H1 (cell line): ENCODE data around the gene RGS14. TPM values are rescaled to one million over a fixed set of nuclear protein-coding genes. Genes with fewer than 3 reads are reported as not detected.

Source experiments
- CTCF ChIA-PET: fragments of 300-600 bp; sonication (Branson Sonifier 250); formaldehyde crosslinking; loops from one replicate; lab custom pipeline; 2021; ENCODE audit not compliant: partially characterized antibody; lab: Charles Lee
- POLR2A ChIA-PET: fragments of 300-600 bp; sonication (Branson Sonifier 250); formaldehyde crosslinking; loops from one replicate; lab custom pipeline; 2021; ENCODE audit warnings: inconsistent platforms; ENCODE audit not compliant: partially characterized antibody; lab: Charles Lee
- DNase-seq, 2 experiments: peaks; one replicate each; pipeline versions ENCODE4 v3.0.0 to v3.0.0-alpha.2; 2010 to 2022; ENCODE audit warnings: low spot score in 2 of 2, low read depth in 1 of 2, mixed read lengths in 1 of 2
- FAIRE-seq: peaks from 2 replicates; lab custom pipeline; 2011; peaks lifted over from hg19 to GRCh38; lab: Jason Lieb, UNC
- H2AFZ ChIP-seq: 2 replicates; pipeline ENCODE4 v1.8.1; 2012; ENCODE audit warnings: low read length, inconsistent platforms
- H2AK5ac ChIP-seq: 2 replicates; pipeline ENCODE4 v1.6.1; 2013; ENCODE audit warnings: low read depth, low read length
- H2BK120ac ChIP-seq: replicated peaks from 2 replicates; pipeline ENCODE3; 2013; ENCODE audit warnings: low read depth, low read length, inconsistent platforms
- H2BK12ac ChIP-seq: 2 replicates; pipeline ENCODE4 v1.6.1; 2013; ENCODE audit warnings: low read depth, low read length
- H2BK15ac ChIP-seq: 2 replicates; pipeline ENCODE4 v1.6.1; 2013; ENCODE audit warnings: low read length
- H2BK20ac ChIP-seq: 2 replicates; pipeline ENCODE4 v1.6.1; 2013; ENCODE audit warnings: low read length
- H2BK5ac ChIP-seq: 2 replicates; pipeline ENCODE4 v1.6.1; 2013; ENCODE audit warnings: low read depth, low read length
- H3K14ac ChIP-seq: 2 replicates; pipeline ENCODE4 v1.6.1; 2013; ENCODE audit warnings: inconsistent platforms; ENCODE audit not compliant: insufficient read length
- H3K18ac ChIP-seq: 2 replicates; pipeline ENCODE4 v1.6.1; 2013; ENCODE audit warnings: low read length; ENCODE audit errors: extremely low read depth
- H3K23ac ChIP-seq: 2 replicates; pipeline ENCODE4 v1.6.1; 2013; ENCODE audit warnings: inconsistent platforms; ENCODE audit not compliant: insufficient read length
- H3K23me2 ChIP-seq: 2 replicates; pipeline ENCODE4 v1.6.1; 2013; ENCODE audit warnings: low read depth, low read length
- H3K27ac ChIP-seq: 2 replicates; pipeline ENCODE4 v1.6.1; 2011; ENCODE audit warnings: low read depth, low read length, inconsistent platforms
- H3K27me3 ChIP-seq, 4 experiments: replicated peaks in 1 of 4; 1 replicate in 1 of 4; 2 replicates in 3 of 4; pipeline versions ENCODE4 v1.6.1 to v1.8.1; 2011 to 2013; ENCODE audit warnings: low read length in 3 of 4, mild to moderate bottlenecking in 3 of 4, inconsistent platforms in 2 of 4, mixed read lengths in 2 of 4, moderate library complexity in 1 of 4; ENCODE audit not compliant: control insufficient read depth in 3 of 4, insufficient read depth in 3 of 4; ENCODE audit errors: extremely low read depth in 1 of 4
- H3K36me3 ChIP-seq, 4 experiments: 2 replicates each; pipeline versions ENCODE4 v1.6.1 to v1.8.1; 2011 to 2013; ENCODE audit warnings: mild to moderate bottlenecking in 4 of 4, low read length in 3 of 4, moderate library complexity in 2 of 4, control low read depth in 1 of 4, inconsistent platforms in 1 of 4; ENCODE audit not compliant: insufficient read depth in 4 of 4, control insufficient read depth in 2 of 4
- H3K4ac ChIP-seq: replicated peaks from 2 replicates; pipeline ENCODE3; 2013; ENCODE audit warnings: low read length, low read depth, mixed read lengths, inconsistent platforms; ENCODE audit not compliant: insufficient read length
- H3K4me1 ChIP-seq, 4 experiments: replicated peaks in 1 of 4; 1 replicate in 1 of 4; 2 replicates in 3 of 4; pipeline versions ENCODE4 v1.6.1 to v1.8.1; 2011 to 2013; ENCODE audit warnings: low read length in 3 of 4, inconsistent platforms in 2 of 4, mixed read lengths in 1 of 4; ENCODE audit not compliant: insufficient read depth in 4 of 4, control insufficient read depth in 3 of 4
- H3K4me2 ChIP-seq, 2 experiments: 2 replicates each; pipeline versions ENCODE4 v1.6.1 to v1.8.1; 2011 to 2013; ENCODE audit warnings: low read depth in 2 of 2, low read length in 2 of 2, control low read depth in 1 of 2, inconsistent platforms in 1 of 2, mild to moderate bottlenecking in 1 of 2; ENCODE audit not compliant: insufficient read depth in 1 of 2
- H3K4me3 ChIP-seq, 4 experiments: fragments of 200-600, 300-600 bp in 1 of 4; sonication (generic), shearing (Covaris generic), sonication (Bioruptor Twin) in 1 of 4; 2 replicates each; pipeline versions ENCODE4 v1.5.1 to v1.8.1; 2011 to 2016; ENCODE audit warnings: low read length in 4 of 4, low read depth in 3 of 4, control low read depth in 2 of 4, inconsistent platforms in 2 of 4, mild to moderate bottlenecking in 2 of 4, mixed read lengths in 1 of 4, moderate library complexity in 1 of 4; ENCODE audit not compliant: insufficient read depth in 2 of 4; ENCODE audit errors: extremely low read depth in 1 of 4
- H3K56ac ChIP-seq: replicated peaks from 2 replicates; pipeline ENCODE3; 2013; ENCODE audit warnings: low read depth, mild to moderate bottlenecking, mixed read lengths, low read length, inconsistent platforms; ENCODE audit not compliant: insufficient read length
- H3K79me1 ChIP-seq: 2 replicates; pipeline ENCODE4 v1.6.1; 2013; ENCODE audit warnings: low read depth, low read length, control low read depth
- H3K79me2 ChIP-seq, 2 experiments: 2 replicates each; pipeline versions ENCODE4 v1.6.1 to v1.8.1; 2012 to 2013; ENCODE audit warnings: low read length in 2 of 2, mild to moderate bottlenecking in 2 of 2, inconsistent platforms in 1 of 2; ENCODE audit not compliant: insufficient read depth in 2 of 2, control insufficient read depth in 1 of 2
- H3K9ac ChIP-seq, 4 experiments: replicated peaks in 1 of 4; 1 replicate in 1 of 4; 2 replicates in 3 of 4; pipeline versions ENCODE4 v1.6.1 to v1.8.1; 2011 to 2013; ENCODE audit warnings: low read depth in 3 of 4, low read length in 3 of 4, control low read depth in 2 of 4, mild to moderate bottlenecking in 2 of 4, moderate library complexity in 2 of 4, inconsistent platforms in 1 of 4; ENCODE audit errors: extremely low read depth in 1 of 4
- H3K9me3 ChIP-seq, 2 experiments: 2 replicates each; pipeline versions ENCODE4 v1.6.1 to v1.8.1; 2012 to 2013; ENCODE audit warnings: mild to moderate bottlenecking in 2 of 2, moderate library complexity in 2 of 2, control low read depth in 1 of 2, inconsistent platforms in 1 of 2, low read depth in 1 of 2, low read length in 1 of 2, mixed read lengths in 1 of 2; ENCODE audit not compliant: insufficient read depth in 2 of 2
- H4K20me1 ChIP-seq, 2 experiments: replicated peaks in 1 of 2; 2 replicates each; pipeline versions ENCODE3 to v1.8.1; 2011 to 2013; ENCODE audit warnings: inconsistent platforms in 2 of 2, low read length in 2 of 2, mild to moderate bottlenecking in 1 of 2; ENCODE audit not compliant: insufficient read depth in 2 of 2, control insufficient read depth in 1 of 2
- H4K5ac ChIP-seq: 2 replicates; pipeline ENCODE4 v1.6.1; 2013; ENCODE audit warnings: low read length, low read depth, mixed read lengths, inconsistent platforms; ENCODE audit not compliant: insufficient read length
- H4K8ac ChIP-seq: 2 replicates; pipeline ENCODE4 v1.8.0; 2013; ENCODE audit warnings: mild to moderate bottlenecking, moderate library complexity, low read length, inconsistent platforms; ENCODE audit not compliant: insufficient read depth; ENCODE audit errors: extremely low read depth
- H4K91ac ChIP-seq: replicated peaks from 2 replicates; pipeline ENCODE3; 2013; ENCODE audit warnings: low read length, mixed read lengths, inconsistent platforms; ENCODE audit not compliant: insufficient read length
- BRCA1 ChIP-seq: IDR thresholded peaks from 2 replicates; pipeline ENCODE4 v1.6.1; 2012; ENCODE audit warnings: low read depth, low read length, improper control_type of control experiment
- JUN ChIP-seq: IDR thresholded peaks from 2 replicates; pipeline ENCODE4 v1.6.1; 2011; ENCODE audit warnings: low read depth, mild to moderate bottlenecking, improper control_type of control experiment, low read length
- POLR2AphosphoS5 ChIP-seq: IDR thresholded peaks from 2 replicates; pipeline ENCODE4 v1.6.1; 2011; ENCODE audit warnings: low read depth, low read length
- POU5F1 ChIP-seq: IDR thresholded peaks from 2 replicates; pipeline ENCODE4 v1.6.1; 2011; ENCODE audit warnings: low read depth, mild to moderate bottlenecking, low read length, moderate library complexity
- RAD21 ChIP-seq, 2 experiments: IDR thresholded peaks in 1 of 2; conservative IDR thresholded peaks in 1 of 2; 2 replicates each; pipeline ENCODE4 v1.6.1; 2011; ENCODE audit warnings: low read depth in 2 of 2, low read length in 2 of 2, improper control_type of control experiment in 1 of 2, inconsistent platforms in 1 of 2, mild to moderate bottlenecking in 1 of 2, moderate library complexity in 1 of 2
- TEAD4 ChIP-seq: IDR thresholded peaks from 2 replicates; pipeline ENCODE4 v1.6.1; 2012; ENCODE audit warnings: low read depth, low read length, inconsistent platforms, mixed read lengths
- WGBS, 2 experiments: shearing (Covaris generic) in 1 of 2; methylation state at CpG; one replicate each; pipeline versions ENCODE4 v1.1.6 to v1.1.7; 2013 to 2015; ENCODE audit warnings: low lambda C conversion rate in 2 of 2, mixed read lengths in 2 of 2, inconsistent platforms in 1 of 2, low coverage in 1 of 2, missing lambda C conversion rate in 1 of 2; ENCODE audit not compliant: insufficient replicate concordance in 2 of 2, insufficient coverage in 1 of 2, insufficient read length in 1 of 2; ENCODE audit errors: extremely low coverage in 1 of 2, missing lambda C conversion rate in 1 of 2; 5-methylcytosine and 5-hydroxymethylcytosine counted together
- polyA plus RNA-seq, 7 experiments: library from polyadenylated mRNA; depleted of rRNA in 3 of 7; stranded (reverse) in 5 of 7; unstranded in 2 of 7; fragments of >200 nt in 5 of 7; fragments of 200-250 nt in 2 of 7; gene quantifications; 1 replicate in 5 of 7; 2 replicates in 1 of 7; 4 replicates in 1 of 7; pipeline versions ENCODE4 v1.2.1 to v1.2.3, GENCODE V29; 2011 to 2013; ENCODE audit warnings: missing spikeins in 2 of 7, mixed read lengths in 2 of 7
- total RNA-seq: library from RNA; stranded (reverse); fragmentation: NEBNext Ultra II Directional; extraction: Animal tissue kit (Norgen Biotek cat#: 25700); gene quantifications from 2 replicates; pipeline ENCODE4 v1.2.1, GENCODE V29; 2021

The RGS14 gene
- total and polyA plus RNA-seq, 2 of the 8 experiments (the other 6 are each of a cell fraction or from before 2014, with no cell fraction given), result 24.4 to 46.1 TPM

DNA sequence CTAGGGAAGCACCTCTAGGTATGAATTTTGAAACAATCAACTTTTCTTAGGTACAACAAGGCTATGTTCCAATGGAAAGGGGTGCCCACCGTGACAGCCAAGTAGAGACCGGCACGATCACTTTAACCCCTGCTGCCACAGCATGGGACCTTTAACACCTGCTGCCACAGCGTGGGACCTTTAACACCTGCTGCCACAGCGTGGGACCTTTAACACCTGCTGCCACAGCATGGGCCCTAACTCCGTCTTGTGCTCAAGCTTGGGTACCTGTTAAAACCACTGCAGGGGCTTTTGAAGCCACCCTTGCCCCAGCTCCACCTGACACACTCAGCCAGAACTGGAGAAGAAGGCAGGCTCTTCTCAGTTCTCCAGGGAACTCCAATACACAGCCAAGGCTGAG lies 27.8 kb upstream of the RGS14 start:
- Histone ChIP-seq H2BK15ac (no peak overlapping the region), H3K79me2 (no peaks in the 10 kb centered on the region), H3K79me1 (no peaks in the 10 kb centered on the region)
- POLR2A ChIA-PET, result interaction anchor here (1.2 to 2.5 kb wide), 2 partner anchors 17 to 22 kb away, joined by 3 to 7 read pairs; partner anchors contain the start of gene LMAN2
- WGBS, 2 experiments, result 96% methylated on average over 6 of the region's 6 CpGs; no CpG with 5 or more reads in 1 of the 2 experiments
- no peak for TF ChIP-seq POLR2AphosphoS5
- TF ChIP-seq BRCA1, result no peak
- TF ChIP-seq RAD21 (IDR thresholded peaks at IDR 0.05 in 1 of 2, conservative IDR thresholded peaks at IDR 0.05 in 1 of 2; ENCODE audit: low read depth in 2 of 2, low read length in 2 of 2), result no peak
- TF ChIP-seq POU5F1, result no peak
- no peak for TF ChIP-seq JUN
- TF ChIP-seq TEAD4, result no peak
- TF ChIP-seq, all 59 proteins: peak for 0
- no peak overlapping the region for H3K23ac ChIP-seq
- H2BK20ac ChIP-seq, result no peak overlapping the region
- no peak overlapping the region for H4K8ac ChIP-seq
- no peak overlapping the region for H3K9ac ChIP-seq
- no peak overlapping the region for H2AK5ac ChIP-seq
- no peak overlapping the region for H3K56ac ChIP-seq
- no peak overlapping the region for H4K5ac ChIP-seq
- peaks cover 9 to 25% (median 18%) of the 10 kb centered on the region in 4 experiments for H3K36me3 ChIP-seq
- no peak overlapping the region for H3K14ac ChIP-seq
- no peak overlapping the region for H3K27ac ChIP-seq
- no peak overlapping the region for H2BK5ac ChIP-seq
- FAIRE-seq, result no peak
- H2AFZ ChIP-seq, result no peak overlapping the region
- H3K4me3 ChIP-seq, result no peak overlapping the region
- peaks cover 0 to 6% of the 10 kb centered on the region in 2 experiments for H4K20me1 ChIP-seq
- no peak overlapping the region for H2BK120ac ChIP-seq
- no peak overlapping the region for H2BK12ac ChIP-seq
- H4K91ac ChIP-seq, result no peak overlapping the region
- no peaks in the 10 kb centered on the region for H3K9me3 ChIP-seq
- H3K23me2 ChIP-seq, result no peaks in the 10 kb centered on the region
- CTCF ChIA-PET, result interaction anchor here (0.8 to 10.3 kb wide), 3 partner anchors 13 to 60 kb away, joined by 3 to 100 read pairs (median 7); no protein-coding TSS in a partner anchor
- H3K4me1 ChIP-seq, result peaks cover 0 to 7% (median 2%) of the 10 kb centered on the region in 4 experiments; a peak in 5 of 7 replicates
- H3K4me2 ChIP-seq, result no peak overlapping the region
- no peaks in the 10 kb centered on the region for H3K27me3 ChIP-seq
- no peak overlapping the region for H3K18ac ChIP-seq
- H3K4ac ChIP-seq, result no peak overlapping the region
- no peak for DNase-seq
